Stimulated activated CD8-positive, alpha-beta memory T cell treated with anti-CD3 and anti-CD28 coated beads, Interleukin-7, amount 100 ng/mL, for 4 hours (primary cell): ENCODE results near the gene LCMT1.
A peak's percentile ranks its signal among the peaks of the same experiment; 100 is the strongest.
"Not testable (repeated sequence)": the region's sequence is repeated elsewhere in the genome, so short reads cannot be mapped to it uniquely, and the experiment has no call there.

Source experiments
- DNase-seq, 2 donors: peaks; one replicate each; pipeline ENCODE4 v3.0.0-alpha.2; 2020; ENCODE audit warnings: low read depth in 2 of 2

LCMT1 gene

GRCh38 chr16:25148568-25149215 is 37.1 kb downstream of the LCMT1 start:
- DNase-seq, result no peak

- no peak for DNase-seq
Observed at GRCh38 chr16:25151996-25152395, 40.5 kb downstream of the LCMT1 start.

- DNase-seq, result peak in 1 of 2 donors; percentile 5
Observed at GRCh38 chr16:25155553-25156460, 44.3 kb downstream of the LCMT1 start.

GRCh38 chr16:25157271-25157875 is 45.8 kb downstream of the LCMT1 start:
- no peak for DNase-seq

GRCh38 chr16:25158401-25158800 is 46.9 kb downstream of the LCMT1 start:
- no peak for DNase-seq

GRCh38 chr16:25161753-25162367 is 50.3 kb downstream of the LCMT1 start:
- DNase-seq, result no peak

DNA sequence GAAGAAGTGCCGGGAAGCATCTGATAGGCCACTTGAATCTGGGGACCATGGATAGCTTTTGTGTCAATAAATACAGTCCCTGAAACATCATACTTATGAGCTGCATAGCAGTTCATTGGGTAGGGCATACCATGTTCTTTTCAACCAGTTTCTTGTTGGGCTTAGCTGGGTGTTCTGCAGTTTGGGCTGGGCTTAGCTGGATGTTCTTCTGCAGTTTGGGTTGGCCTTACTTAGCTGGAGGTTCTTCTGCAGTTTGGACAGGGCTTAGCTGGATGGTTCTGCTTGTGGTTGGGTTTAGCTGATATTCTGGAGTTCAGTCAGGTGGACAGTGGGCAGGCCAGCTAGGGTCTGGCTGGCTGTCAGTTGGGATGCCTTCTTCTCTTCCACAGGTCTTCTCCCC is 52.1 kb downstream of the LCMT1 start:
- no peak for DNase-seq

GRCh38 chr16:25165284-25165683 is 53.7 kb downstream of the LCMT1 start:
- no peak for DNase-seq

DNA sequence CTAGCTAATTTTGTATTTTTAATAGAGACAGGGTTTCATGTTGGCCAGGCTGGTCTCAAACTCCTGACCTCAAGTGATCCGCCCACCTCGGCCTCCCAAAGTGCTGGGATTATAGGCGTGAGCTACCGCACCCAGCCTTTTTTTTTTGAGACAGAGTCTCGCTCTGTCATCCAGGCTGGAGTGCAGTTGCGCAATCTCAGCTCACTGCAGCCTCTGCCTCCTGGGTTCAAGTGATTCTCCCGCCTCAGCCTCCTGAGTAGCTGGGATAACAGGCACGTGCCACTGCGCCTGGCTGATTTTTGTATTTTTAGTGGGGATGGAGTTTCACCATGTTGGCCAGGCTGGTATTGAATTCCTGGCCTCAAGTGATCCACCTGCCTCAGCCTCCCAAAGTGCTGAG is 56.4 kb downstream of the LCMT1 start:
- not testable (repeated sequence) for DNase-seq

DNA sequence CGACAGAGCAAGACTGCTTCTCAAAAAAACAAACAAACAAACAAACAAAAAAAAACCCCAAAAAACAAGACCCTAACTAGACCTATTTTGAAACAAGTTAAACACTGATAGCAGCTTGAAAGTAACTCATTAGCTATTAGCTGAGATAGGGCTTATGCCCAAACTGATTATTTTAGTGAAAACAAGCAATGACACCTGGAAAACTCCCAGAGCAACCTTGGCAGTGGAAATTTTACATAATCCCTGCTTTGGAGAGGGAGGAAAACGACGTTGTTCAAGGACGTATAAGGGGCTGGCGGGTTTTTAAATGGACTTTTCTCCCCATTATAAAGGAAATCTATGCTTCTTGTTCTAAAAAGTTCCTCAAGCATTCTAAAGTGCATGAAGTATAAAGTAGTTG is 59.8 kb downstream of the LCMT1 start:
- DNase-seq, result no peak

DNA sequence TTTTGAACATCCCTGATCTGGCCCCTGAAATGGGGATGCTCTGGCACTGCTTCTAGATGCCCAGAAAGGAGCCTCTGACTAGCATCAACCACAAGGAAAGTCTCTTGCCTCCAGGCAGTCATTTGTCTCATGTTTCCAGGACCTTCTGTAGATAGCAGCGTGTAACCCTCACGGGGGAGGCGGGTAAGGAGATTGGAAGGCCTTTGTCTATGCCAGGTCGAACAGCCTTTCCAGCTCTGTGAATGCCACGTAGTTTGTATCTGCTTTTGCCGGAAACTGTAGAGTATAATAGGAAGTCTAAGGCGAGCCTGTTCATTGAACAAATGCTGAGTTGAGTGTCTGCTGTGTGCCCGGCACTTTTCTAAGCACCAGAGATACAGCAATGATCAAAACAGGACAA is 61.3 kb downstream of the LCMT1 start:
- DNase-seq, result no peak

- DNase-seq, result no peak
Observed at GRCh38 chr16:25174285-25174684, 62.7 kb downstream of the LCMT1 start.

DNA sequence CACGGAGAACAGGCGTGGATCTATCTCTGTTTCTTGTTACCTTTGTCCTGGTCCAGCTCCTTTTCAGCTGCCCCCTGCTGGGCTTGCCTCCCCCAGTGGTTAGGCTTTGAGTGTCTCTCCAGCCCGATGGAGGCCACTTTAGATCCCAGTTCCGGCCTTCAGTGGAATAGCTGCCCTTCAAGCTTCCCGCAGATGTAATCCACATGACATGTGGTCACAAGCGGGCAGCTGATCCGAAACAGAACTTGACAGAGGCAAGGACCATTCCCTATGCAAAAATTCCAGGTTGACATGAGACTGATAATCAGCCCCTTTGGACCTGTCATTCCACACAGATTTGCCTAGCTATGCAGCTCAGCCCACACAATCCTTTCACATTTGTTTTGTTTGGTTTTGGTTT is 64.6 kb downstream of the LCMT1 start:
- no peak for DNase-seq

GRCh38 chr16:25177512-25177830 is 65.9 kb downstream of the LCMT1 start:
- no peak for DNase-seq

DNA sequence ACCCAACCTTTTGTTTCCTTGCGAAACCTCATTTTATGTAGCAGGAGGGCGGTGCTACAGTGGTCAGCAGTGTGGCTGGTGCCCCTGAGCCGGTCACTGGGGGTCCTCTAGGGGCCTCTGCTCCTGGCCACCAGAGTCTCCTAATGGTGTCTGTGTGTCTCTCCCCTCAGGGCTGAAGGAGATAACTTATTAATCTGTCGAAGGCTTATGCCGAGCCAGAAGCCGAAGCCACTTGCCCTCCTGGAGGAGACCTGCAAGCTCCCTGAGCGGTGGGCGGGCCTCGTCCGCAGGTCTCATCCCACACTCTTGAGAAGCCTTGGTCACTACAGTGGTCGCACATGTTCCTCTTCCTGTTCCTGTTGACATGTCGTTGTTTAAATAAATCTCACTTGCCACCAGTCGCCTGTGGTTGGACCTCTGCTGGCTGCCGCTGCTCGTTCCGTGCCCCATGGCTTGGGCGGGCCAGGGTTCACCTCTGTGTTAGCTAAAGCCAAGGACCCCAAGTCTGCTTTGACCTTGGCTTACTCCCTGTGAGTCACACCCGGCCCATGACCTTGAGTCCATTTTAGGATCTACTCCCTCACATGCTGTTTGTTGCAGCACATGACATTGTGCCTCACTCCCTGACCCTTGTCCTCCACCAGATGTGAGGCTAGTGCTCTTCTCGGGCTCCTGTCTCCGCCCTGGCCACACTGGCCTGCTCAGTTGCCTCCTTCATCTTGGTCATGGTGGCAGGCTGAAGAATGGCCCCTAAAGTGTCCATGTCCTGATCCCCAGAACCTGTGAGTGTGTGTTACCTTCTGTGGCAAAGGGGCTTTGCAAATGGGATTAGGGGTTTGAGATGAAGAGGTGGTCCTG is 66.5 kb downstream of the LCMT1 start:
- DNase-seq, result no peak

DNA sequence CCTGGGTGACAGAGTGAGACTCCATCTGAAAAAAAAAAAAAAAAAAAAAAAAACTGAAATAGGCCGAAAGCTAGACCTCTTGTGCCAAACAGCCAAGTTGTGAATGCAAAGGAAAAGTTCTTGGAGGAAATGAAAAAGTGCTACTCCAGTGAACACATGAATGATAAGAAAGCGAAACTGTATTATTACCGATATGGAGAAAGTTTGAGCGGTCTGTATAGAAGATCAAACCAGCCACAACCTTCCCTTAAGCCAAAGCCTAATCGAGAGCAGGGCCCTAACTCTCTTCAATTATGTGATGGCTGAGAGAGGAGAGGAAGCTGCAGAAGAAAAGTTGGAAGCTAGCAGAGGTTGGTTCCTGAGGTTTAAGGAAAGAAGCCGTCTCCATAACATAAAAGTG is 69.7 kb downstream of the LCMT1 start:
- not testable (repeated sequence) for DNase-seq

DNA sequence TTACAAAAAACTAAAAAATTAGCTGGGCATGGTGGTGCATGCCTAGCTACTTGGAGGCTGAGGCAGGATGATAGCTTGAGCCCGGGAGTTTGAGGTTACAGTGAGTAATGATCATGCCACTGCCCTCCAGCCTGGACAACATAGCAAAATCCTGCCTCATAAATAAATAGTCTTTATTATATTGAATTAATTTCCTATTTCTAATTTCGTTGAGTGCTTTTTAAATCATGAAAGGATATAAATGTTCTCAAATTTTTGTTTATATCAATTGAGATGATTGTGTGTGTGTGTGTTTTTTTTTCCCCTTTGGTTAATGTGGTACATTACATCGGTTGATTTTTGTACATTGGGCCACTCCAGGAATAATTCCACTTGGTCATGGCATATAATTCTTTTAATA is 73.2 kb downstream of the LCMT1 start:
- no peak for DNase-seq

- no peak for DNase-seq
Observed at GRCh38 chr16:25187491-25187795, 75.9 kb downstream of the LCMT1 start.

DNA sequence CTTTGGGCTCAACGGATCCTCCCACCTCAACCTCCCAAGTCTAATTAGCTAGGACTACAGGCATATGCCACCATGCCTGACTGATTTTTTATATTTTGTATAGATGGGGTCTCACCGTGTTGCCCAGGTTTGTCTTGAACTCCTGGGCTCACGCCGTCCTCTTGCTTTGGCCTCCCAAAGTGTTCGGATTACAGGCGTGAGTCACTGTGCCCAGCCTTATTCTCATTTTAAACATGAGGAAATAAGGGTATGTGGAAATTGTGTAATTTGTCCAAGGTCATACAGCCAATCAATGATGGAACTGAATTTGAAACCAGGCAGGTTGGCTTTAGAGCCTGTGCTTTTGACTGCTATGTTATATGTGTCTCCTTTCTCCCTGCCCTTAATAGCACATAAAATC is 77.8 kb downstream of the LCMT1 start:
- no peak for DNase-seq

- no peak for DNase-seq
Observed at GRCh38 chr16:25192096-25192495, 80.6 kb downstream of the LCMT1 start.

DNA sequence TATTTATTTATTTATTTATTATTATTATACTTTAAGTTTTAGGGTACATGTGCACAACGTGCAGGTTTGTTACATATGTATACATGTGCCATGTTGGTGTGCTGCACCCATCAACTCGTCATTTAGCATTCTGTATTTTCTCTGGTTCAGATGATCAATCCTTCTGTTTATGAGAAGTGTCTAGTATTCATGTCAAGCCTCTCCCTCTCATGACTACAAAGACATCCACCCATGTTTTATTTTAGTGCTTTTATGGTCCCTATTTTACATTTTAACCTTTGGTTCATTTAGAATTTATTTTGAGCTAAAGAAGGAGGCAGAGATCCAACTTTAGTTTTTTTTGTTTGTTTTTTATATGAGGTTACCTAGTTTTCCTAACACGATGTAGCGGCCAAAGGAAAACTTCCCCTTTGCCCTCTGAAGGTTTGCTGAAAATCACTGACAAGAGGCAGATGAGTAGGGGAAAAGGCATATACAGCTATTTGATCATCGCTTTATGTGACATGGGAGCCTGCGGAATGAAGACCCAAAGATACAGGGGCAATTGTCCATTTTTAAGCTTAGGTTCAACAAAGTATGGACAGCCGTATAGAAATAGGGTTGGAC is 82.8 kb downstream of the LCMT1 start:
- no peak for DNase-seq
